NCI-H2196 (cell line): ENCODE measurements around the gene SPOCK2.
"Not testable (repeated sequence)": the region's sequence is repeated elsewhere in the genome, so short reads cannot be mapped to it uniquely, and the experiment has no call there.

Experiments used
- DNase-seq: peaks from one replicate; lab custom pipeline; 2025; ENCODE audit not compliant: unreplicated experiment; lab: John Stamatoyannopoulos, UW

SPOCK2 gene

GRCh38 chr10:72034761-72035160 is 53.6 kb downstream of the SPOCK2 start:
- DNase-seq = no peak

GRCh38 chr10:72034040-72034499 is 54.3 kb downstream of the SPOCK2 start:
- no peak for DNase-seq

GRCh38 chr10:72032409-72033162 is 55.8 kb downstream of the SPOCK2 start:
- not testable (repeated sequence) for DNase-seq

- DNase-seq = no peak
These were observed 56.6 kb downstream of the SPOCK2 start for GRCh38 chr10:72031706-72032105.

DNA sequence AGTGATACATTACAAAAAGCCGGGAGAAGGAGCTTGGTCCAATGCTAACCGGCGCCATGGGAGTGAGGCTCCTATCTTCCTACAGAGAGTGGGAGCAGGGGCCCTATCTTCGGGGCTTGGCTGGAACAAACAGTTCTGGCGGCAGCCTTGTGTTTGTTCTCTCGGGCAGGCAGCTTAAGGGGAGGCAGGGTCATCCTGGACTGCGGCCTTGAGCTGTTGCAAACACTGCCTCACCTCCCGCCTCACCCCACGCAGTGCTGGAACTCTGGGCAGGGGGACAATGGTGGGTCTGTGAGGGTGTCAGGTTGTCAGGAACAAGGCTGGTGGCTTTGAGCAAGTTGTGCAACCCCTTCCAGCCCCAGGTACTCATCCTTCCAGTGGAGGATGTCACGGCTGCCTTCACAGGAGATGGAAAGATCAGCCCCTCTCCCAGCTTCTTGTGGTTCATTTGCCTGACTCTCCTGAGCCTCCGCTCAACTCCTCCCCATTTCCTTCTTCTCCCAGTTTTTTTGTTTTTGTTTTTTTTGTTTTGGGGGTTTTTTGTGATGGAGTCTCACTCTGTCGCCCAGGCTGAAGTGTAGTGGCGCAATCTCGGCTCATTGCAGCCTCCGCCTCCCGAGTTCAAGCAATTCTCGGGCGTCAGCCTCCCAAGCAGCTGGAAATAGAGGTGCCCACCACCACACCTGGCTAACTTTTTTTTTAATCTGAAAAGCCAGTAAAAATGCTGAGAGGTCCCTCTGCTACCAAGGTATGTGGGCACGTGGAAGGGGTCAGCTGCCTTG is 57.4 kb downstream of the SPOCK2 start:
- DNase-seq = no peak

- no peak for DNase-seq
These were observed 58.9 kb downstream of the SPOCK2 start for GRCh38 chr10:72029414-72029813.

DNA sequence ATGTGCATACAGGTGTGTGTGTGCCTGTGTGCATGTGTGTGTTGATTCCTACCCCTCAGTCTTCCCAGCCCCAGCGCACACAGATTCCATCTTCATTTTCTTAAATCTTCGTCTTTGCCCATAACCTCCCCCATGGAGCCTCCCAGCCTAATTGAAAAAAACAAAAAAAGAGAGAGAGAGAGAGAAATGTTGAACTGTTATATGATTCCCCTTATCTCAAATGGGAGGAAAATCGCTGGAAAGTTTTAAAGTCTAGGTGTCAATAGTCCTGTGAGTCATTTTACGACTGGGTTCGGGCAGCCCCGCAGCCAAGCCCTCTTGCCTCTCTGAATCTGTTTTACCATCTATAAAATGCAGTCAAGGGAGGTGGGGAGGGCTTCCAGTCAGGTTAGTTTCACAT is 60.9 kb downstream of the SPOCK2 start:
- DNase-seq = no peak

DNA sequence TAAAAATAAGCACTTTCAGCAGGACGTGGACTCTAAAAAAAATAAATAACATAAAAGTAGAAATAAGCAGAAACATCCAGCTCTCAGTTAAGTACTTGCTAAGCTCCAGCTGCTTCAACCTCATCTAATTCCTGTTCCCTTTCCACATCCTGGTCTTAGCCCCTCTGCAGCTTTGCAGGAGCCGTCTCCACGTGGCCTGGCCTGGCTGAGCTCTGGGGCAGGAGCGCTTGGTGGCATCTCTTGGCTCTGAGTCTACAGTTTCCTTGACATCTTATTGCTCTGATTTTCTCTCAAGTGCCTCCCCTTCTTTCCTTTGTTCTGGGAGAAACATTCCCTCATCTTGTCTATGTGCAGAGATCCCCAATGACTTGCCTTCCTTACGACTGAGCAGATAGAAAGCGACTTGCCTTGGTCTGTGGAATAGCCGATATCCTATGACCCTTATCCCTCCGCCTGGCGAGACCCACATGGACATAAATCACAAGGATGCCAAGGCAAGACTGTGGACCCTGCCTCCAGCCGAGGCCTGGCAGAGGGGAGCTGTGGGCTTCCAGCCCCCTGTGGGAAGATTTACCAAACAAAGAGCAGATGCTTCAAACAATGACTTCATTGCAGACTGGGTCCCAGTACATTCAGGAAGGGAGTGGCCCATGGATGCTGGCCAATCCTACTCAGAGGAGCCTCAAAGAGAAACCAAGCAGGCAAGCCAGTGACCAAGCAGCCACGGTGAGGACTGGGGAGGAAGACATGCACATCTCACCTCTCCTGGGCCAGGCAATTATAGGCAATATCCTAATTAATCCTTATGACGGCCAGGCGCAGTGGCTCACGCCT is 61.9 kb downstream of the SPOCK2 start:
- DNase-seq = no peak

- DNase-seq = no peak
These were observed 62.5 kb downstream of the SPOCK2 start for GRCh38 chr10:72025832-72026231.

GRCh38 chr10:72025400-72025799 is 63.0 kb downstream of the SPOCK2 start:
- no peak for DNase-seq

GRCh38 chr10:72024596-72024995 is 63.8 kb downstream of the SPOCK2 start:
- DNase-seq = no peak

- no peak for DNase-seq
These were observed 66.1 kb downstream of the SPOCK2 start for GRCh38 chr10:72022228-72022627.

DNA sequence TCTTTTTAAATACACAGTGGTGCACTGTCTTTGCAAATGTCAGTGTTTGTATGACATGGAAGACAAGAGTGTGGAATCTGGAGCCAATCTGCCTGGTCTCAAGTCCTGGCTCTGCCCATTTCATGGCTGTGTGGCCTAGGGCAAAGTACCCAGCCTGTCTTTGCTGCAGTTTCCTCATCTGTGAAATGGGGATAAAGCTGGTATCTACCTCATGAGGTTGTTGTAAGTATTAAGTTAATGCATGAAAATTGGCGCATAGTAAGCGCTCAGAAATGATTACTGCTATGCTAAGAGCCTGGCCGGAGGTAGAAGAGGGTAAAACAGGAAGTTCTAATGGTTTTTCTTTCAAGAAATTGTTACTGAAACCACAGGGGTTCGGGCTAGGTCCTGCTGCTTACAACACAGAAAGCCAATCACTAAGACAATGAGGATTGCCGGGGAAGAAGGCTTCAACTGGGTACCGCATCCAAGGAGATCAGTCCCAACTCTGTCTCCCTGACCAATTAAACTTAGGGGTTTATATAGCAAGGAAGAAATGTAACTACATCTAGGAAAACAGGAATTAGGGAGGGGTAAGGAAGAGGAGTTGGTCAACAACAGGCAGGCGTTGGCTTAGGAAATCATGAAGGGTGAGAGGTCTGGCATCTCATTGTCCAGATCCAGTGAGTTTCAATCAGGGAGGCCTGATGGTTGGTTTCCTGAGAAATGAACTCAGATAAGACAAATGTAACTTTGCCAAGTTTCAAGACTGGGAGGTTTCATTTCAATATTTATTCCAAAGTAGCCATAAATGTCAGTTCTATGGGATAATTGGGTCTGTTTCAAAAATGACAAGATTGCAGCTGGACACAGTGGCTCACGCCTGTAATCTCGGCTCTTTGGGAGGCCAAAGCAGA is 67.2 kb downstream of the SPOCK2 start:
- DNase-seq = no peak

DNA sequence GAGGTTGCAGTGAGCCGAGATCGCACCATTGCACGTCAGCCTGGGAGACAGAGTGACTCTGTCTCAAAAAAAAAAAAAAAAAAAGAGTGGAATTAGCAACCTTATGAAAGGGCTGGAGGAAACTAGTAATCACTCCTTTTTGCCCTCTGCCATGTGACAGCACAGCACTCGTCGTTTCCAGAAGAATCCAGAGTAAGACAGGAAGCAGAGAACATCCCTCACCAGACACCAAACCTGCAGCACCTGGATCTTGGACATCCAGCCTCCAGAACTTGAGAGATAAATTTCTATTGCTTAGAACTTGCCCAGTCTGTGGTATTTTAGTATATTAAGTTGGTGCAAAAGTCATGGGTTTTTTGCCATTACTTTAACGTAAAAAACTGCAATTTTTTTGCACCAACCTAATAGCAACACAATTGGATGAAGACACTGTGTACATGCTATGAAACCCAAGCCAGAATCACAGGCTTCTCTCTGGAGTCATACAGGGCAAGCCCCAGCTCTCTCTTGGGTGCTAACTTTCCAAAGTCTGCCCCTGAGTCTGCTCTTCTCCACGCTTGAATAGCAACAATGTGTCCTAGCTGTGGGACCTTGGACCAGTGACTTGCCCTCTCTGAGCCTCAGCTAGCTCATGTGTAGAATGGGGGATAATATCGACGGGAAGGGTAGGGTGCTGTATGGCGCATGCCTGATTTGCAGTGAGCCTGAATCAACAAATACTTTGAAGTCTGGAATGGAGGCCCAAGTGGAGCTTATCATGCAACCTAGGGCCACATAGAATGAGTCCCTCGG is 69.1 kb downstream of the SPOCK2 start:
- DNase-seq = no peak

DNA sequence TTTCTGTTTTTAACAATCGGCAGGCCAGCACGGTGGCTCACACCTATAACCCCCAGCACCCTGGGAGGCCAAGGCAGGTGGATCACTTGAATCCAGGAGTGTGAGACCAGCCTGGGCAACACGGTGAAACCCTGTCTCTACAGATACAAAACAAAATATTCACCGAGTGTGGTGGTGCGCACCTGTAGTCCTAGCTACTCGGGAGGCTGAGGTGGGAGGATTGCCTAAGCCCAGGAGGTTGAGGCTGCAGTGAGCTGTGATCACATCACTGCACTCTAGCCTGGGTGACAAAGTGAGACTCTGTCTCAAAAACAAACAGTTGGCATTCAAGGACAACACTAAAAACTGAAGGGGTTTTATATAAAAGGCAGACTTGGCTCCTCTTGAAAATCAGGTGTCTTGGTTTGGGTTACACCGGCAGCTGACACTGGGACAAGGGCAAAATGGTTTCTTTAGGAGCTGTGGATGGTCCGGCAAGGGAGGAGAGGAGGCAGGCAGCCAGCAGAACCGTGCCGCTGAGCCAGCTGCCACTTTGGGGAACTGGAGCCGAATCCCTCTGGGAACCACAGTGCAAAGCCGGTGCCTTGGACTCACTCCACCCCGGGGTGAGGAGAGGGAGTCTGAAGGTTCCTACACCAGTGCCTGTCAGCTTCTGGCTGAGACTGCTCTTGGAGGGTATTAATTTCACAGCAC is 71.6 kb downstream of the SPOCK2 start:
- no peak for DNase-seq

DNA sequence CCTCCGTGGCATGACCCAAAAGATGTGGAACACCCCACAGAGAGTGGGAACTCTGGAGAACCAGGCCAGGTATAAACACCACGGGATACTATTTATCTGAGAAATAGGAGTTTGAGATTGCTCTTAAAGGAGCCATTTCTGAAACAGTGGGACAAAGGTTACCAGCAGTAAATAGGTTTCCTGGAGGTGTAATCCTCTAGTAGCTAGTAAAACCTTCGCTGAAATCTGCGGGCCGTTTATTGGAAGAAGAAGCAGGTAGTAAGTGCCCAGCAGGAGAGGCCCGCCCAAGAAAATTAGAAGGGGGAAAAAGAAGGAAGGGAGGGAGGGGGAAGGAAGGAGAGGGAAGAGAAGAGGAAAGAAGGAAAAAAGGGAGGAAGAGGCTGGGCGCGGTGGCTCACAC is 72.5 kb downstream of the SPOCK2 start:
- DNase-seq = no peak

GRCh38 chr10:72014785-72015480 is 73.4 kb downstream of the SPOCK2 start:
- no peak for DNase-seq

DNA sequence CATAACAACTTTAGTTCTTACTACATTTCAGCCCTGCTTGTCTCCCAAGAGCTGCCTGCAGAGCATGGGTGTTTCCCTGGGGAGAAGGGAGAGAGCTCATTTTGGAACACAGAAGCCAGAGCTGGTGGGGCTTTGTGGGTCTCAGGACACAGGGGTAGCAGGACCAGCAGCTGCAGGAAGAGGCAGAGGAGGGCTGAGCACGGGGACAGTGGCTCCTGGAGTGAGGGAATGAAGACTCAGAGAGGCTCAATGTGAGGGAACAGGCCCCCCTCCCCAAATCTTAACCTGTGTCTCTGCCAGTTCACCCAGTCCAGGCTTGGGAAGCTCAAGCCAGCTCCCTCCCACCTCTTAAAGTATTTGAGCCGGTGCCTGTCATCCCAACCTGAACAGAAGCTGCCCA is 74.2 kb downstream of the SPOCK2 start:
- DNase-seq = no peak
